Cerebellar nuclear complex (tissue), 1 donor: ENCODE data around the gene MYLK3.

Experiments
- DNase-seq, 2 experiments: peaks; one replicate each; lab custom pipeline; 2025; lab: John Stamatoyannopoulos, UW

Gene MYLK3

DNA sequence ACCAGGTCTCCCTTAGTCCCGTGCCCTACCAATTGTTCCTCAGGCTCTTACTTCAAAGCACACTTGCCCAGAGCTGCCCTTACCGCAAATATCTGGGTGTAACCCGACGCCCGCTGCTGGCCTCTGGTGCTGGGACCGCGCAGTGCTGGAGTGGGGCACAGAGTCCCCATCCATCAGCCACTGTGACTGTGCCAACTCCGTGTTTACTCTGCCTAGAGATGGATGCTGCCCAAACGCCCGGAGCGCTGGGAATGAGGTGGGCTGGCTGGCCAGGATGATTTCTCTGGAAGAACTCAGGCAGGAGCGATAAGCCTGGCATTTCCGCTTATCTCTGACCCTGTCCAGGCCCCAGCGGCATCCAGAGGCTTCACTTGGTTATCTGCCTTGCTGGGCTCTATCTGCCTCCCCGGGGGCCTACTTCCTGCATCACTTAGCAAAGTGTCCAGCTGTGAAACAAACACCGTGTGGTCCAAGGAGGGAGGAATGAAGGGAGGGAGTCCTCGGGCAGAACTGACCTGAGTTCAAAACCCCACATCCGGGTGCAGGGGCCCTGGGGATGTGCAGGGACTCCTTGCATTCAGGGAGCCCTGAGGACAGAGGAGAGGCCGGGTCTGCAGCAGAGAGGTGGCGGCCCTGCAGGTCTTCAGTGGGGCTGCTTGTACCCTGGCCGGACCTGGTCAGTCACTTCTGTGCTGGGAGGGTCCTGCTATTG is 9.4 kb upstream of the MYLK3 start:
- DNase-seq = no peak

DNA sequence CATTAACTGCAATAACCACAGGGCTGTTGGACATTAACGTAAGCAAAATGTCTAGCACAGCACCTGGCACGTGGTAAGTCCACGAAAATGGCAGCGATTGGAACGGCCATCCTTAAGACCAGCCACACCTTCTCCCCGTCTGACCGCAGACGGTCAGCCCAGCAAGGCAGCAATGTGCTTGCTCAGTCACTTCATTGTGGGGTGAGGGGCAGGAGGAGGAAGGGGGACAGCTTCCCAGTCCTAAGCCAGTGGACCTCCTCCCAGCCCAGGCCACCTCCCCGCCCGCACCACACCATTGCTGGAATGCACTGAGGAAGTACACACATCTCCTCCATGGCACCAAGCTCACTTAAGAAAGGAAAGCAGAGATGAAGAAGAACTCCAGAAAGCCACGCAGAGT is 8.6 kb upstream of the MYLK3 start:
- DNase-seq = no peak

DNA sequence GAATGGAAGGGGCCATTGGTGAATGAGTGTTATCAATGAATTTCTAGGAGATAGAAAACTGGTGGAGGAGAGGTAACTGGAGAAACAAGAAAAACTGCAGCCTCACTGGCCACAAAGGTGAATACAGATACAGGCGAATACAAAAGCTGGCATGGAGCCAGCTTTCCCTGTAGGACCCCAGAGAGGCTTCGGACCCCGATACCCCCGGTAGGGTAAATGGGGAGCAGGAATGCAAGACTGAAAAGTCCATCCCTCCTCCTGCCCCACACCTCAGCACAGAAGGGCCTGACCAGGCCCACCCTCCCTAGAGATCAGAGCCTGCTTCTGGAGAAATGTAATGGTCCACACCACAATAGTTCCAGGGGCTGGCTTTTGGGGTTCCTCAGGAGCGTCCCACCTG is 4.9 kb upstream of the MYLK3 start:
- DNase-seq = no peak

DNA sequence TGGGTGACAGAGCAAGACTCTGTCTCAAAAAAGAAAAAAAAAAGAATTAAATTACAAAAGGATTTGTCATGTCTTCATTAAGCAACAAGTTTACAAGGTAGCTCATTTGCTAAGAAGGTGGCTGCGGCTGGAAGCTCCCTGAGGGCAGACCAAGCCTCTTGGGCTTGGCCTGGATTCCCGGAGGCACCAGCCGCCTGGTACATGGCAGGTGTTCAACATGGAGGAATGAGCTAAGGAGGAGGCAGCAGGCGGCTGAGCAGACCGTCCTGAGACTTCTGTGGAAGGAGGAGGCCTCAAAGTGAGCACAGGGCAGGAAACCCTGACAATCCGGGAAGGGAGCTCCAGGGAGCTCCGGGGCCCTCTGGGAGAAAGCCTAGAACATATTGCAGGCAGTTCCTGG is 3.2 kb upstream of the MYLK3 start:
- no peak for DNase-seq

DNA sequence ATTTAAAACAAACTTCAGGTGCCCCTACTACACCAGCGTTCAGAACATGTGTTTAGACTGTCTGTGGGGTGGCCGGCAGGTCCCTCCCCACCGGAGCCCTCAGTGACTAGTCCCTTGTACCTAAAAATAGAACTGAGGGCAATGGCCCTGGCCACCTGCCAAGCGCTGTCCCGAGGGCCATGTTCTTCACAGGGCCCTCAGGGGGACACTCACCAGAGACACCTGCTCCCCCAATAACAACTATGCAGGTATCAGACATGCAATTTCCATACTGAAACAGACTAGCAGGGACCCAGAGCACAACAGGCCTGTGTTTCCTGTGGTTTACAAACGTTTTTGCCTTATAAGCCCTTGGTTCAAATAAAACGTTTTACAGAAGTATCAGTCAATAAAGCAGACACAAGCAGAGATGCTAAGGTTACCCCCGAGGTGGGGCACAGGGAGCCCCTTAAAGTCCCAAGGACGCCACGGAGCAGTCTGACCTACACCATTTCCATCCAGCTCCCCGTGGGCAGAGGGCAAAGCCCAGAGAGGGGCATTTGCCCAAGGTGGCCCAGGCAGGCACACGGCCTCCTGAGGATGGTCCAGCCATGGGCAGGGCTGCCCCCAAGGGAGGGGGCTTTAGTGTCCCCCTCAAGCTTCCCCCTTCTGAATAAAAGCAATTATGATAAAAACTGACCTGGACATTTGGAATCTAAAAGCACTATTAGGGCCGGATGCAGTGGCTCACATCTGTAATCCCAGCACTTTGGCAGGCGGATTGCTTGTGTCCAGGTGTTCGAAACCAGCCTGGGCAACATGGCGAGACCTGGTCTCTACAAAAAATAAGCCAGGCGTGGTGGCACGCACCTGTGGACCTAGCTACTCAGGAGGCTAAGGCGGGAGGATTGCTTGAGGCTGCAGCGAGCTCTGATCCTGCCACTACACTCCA is 896 bp upstream of the MYLK3 start:
- no peak for DNase-seq

DNA sequence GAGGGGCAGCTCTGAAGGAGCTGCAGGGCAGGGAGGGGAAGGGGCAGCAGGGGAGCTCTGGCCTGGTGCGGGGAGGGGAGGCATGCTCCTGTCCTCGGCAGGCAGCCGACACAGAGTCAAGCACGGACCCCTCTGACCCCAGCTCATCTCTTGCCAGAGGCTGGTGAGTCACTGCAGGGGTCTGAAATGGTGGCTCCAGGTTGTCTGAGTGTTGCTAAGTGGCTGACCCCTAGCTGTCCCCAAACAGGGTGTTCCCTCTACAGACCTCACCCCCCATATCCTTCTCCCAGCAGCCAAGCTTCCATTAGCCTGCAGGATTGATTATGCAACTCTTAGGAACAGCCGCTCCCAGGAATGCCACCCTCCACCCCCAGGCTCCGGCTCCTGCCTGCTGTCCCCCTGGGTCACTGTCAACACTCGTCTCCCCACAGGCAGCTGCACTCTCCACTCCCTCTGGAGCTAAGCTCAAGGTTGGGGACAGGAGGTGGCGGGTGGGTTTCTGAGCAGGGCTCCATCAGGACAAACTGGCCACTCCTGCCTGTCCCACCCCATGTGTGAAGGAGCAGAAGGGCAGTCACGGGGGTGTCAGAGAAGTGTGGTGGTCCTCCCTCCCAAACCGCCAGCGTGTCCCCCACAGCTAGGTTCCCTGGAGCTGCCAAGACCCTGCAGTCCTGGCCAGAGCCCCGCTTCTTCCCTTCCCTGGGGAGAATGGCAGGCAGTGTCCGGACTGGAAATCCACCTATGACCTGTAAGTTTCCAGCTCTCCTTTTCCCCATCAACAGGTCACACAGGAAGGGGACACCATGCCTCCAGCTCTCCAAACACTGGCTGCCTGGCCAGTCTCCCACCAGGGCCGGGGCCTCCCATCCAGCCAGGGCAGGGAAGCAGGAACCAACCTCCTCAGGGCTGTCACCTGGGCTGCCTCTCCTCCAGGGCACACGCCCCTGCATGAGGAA is 1.0 kb downstream of the MYLK3 start:
- DNase-seq = no peak

DNA sequence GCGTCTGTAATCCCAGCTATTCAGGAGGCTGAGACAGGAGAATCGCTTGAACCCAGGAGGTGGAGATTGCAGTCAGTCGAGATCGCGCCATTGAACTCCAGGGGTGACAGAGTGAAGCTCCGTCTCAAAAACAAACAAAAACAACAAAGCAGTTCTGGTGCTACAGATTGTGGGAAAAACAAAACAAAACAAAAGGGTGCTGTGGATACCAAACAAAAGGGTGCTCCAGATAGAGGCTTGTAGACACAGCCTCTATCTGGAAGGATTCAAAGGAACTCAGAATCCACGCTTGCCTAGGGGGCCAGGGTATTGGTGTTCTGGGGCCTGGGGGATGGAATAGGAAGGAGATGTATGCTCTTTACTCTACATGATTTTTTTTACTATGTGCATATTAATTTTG is 2.5 kb downstream of the MYLK3 start:
- no peak for DNase-seq

DNA sequence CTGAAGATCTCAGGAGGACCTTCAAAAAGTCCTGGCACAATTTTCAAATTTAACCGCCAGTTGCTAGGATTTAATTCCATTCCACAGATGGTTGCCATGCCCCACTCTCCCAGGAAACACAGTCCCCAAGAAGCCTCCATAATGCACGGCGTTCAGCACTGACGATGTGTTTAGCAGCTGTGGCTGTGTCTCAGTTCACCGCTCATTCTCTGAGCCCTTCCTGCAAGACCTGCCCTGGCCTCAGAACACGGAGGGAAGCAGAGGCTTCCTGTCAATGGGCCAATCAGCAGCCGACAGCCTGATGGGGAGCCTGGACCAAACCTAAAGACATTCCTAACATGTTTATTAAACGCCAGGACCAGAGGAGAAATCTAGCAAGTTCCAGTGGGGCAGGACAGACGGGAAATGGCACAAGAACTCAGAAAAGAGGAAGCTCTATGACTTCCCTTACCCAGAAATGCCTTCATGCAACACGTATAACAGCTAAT is 4.9 kb downstream of the MYLK3 start:
- DNase-seq = no peak

DNA sequence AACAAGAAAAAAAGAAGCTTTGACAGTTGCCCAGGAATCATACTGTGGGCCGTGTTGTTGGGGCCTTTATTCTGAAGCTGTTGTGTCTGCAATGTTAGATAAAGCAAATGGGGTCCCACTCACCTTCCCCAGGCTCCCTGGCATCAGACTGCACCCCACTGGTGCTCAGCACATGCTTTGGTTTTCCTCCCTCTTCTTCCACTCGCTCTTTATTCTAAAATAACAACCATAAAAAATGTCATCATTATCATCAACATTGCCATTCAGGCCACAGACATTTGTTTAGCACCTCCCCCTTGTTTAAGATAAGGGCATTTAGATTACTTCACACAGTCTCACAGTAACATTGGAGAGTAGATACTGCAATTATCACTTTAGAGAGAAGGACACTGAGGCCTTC is 8.2 kb downstream of the MYLK3 start:
- no peak for DNase-seq

DNA sequence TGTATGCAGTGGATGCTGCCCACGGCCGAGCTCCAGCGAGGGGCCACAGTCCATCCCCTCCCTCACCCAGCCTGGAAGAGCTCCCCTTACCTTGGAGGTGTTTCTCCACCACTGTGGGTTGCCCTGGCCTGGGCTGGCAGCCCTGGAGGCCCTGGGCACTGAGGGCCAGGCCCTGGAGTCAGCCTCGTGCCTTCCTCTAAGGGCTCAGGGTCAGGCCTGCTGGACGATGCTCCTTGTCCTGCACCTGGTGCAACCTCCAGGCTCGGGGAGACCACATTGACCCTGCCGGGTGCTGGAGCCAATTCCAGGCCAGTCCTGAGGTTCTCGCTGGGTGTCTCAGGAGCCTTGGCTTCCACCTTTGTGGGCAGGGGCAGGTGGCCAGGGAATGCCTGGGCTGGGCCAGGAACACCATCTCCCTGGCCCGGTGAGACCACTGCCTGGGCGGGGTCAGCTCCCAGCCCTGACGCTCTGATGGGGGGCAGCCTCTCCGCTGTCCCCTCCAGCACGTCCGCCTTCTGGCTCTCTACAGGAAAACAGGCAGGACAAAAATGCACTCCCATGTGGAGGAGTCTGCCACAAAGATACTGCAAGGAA is 10.4 kb downstream of the MYLK3 start:
- no peak for DNase-seq

DNA sequence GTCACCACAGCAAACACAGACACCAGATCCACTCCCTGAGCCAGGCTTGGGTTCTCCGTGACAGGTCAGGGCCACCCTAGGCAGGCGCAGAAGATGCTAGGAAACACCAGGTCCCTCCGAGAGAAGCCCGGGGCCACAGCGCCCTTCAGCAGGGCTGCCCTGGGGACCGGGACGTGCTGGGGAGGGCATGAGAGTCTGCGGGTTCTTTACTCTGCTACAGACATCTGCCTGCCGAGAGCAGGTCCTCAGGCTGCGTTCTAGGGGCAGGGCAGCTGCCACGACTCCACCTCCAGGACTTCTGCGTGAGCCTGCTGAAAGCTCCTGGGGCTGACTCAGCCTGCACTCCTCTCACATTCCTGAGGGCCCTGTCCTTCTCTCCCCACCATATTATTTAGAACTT is 11.4 kb downstream of the MYLK3 start:
- DNase-seq = no peak

DNA sequence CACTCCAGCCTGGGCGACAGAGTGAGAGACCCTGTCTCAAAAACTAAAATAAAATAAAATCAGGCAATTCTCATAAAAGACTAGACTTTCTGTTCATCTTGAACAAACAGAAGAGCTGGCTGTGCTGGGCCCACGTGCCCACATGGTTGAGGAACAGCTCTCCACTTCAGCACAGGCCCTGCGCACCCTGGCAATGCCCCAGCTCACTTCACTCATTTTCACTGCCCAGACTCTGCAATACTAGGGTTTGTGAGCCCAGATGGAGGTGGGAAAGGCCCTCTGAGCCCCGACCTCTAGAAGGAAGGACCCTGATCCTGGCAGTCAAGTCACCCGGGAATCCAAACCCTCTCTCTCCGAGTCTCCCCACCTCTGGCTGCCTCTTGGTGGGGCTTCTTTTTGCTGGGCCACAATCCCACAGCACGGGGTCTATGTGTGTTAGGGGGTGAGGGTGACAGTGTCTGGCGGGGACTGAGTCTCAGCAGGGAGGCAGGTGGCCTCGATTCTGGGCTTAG is 14.8 kb downstream of the MYLK3 start:
- no peak for DNase-seq

DNA sequence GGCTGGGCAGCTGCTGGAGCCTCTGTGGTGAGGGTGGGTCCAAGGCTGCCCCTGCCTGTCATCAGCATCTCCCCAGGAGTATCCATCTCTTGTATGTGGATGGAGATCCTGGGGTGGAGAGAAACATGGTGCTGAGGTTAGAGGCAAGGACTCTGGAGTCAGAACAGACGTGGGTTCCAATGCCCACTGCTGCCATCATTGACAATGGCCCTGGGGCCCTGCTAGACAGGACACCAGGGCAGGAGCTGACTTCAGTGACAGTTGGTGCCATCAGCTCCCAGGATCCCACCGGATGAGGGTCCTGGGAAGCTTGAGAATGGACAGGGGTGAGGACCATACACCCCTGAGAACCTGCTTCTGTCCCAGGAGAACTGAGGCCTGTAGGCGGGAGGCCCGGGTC is 15.6 kb downstream of the MYLK3 start:
- DNase-seq = no peak

DNA sequence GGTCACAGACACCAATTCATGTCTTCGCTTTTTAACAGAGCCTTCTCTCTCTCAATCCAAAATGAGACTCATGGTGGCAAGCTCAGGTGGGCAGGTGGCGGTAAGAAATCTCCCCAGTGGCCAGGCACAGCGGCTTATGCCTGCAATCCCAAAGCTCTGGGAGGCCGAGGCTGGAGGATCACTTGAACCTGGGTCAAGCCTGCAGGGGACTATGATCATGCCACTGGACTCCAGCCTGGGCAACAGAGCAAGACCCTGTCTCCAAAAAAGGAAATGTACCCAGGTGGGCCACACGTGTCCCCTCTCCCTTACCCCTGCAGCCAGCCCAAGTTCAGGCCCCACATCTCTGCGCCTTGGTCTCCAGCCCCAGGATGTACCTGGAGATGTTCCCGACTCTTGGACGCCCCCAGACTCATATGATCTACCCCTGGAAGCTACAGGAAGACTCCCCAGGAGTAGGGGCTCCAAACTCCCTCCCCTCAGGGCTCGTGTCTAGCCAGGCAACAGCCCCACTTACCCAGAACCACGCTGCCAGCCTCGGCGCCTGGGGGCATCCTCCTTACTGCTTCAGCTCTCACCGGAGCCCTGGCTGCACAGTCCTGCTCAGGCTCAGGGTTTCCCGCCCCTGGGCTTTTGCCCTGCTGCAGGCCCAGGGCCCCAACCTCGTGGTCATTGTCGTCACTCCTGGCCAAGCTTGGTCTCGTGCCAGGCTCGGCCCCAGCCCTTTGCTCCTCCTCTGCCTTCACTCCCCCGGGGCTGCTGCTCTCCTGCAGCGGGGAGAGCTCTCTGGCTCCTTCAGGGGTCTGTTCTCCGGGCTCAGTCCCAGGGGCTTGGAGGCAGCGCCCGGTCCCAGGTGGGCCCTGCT is 16.2 kb downstream of the MYLK3 start:
- no peak for DNase-seq

DNA sequence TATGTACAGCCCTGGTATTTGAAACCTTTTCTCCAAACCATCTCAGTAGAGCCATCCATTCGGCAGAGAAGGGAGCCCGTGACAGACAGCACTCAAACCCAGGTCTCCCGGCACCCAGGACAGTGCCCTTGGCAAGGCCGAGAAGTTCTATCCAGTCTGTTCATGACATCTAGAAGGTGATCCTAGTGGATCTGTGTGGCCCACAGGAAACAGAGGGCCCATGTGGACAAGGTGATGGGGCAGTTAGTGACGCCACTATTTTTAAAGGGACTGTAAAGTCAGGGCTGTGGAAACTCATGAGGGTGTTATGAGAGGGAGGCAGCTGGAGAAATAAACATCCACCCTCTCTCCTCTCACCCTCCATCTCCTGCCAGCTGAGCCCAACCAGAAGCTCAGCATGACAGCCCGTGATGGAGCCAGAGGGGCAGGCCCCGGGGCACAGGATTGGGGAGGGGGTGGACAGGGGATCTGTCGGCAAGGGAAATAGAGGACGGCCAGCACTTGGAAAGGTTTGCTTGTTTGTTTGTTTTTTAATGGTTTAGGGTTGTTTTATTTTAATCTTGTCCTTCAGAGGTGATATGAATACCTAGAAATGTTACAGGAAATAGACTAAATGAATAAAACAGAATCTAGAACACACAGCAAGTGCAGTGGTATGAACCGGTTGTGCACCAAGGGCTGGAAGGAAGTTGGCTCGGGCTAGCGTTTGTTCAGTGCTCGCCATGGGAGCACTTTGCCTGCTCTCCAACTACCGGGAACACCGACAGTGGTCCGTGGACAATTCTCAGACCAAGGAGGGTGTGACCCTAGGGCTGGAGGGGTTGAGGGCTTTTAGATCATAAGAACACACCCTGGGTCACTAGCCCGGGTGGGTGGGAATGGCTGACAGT is 17.1 kb downstream of the MYLK3 start:
- DNase-seq = no peak

DNA sequence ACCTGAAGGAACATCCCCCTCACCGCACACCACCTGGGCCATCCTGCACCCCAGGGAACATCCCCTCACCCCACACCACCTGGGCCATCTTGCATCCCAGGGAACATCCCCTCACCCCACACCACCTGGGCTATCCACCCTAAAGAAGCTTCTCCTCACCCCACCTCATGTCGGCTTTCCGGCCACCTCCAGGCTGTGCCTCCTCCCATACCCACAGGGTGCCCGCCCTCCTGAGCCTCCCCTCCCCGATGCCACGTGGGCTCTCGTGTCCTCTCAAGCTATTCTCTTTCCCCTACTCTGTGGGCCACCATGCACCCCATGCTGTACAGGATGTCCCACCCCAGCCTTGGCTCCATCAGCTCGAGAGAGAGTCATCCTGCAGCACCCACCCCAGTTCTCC is 18.0 kb downstream of the MYLK3 start:
- no peak for DNase-seq

DNA sequence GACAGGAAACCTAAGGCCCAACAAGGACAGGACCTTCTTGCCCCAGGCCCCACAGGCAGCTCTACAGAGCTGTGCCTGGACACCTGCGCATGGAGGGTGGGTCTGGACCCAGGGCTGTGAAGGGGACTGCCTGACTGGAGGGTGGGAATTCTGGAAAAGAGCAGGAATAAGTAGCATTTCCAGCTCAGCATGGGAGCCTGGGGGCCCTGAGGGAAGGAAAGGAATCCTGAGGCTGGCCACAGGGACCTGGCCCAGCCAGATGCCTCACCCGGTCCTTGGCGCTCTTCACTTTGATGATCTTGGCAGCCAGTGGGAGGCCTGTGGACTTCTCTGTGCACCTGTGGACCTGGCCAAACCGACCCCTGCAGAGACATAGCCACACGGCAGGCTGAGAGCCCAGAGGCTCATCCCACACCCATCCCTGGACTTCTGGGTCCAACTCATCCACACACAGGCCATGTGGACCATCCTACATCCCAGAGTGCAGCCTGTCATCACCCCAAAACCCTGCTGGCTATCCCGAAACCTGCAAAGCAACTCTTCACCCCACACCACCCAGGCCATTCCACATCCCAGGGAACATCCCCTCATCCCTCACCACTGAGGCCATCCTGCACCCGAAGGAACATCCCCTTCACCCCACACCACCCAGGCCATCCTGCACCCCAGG is 18.7 kb downstream of the MYLK3 start:
- DNase-seq = no peak

DNA sequence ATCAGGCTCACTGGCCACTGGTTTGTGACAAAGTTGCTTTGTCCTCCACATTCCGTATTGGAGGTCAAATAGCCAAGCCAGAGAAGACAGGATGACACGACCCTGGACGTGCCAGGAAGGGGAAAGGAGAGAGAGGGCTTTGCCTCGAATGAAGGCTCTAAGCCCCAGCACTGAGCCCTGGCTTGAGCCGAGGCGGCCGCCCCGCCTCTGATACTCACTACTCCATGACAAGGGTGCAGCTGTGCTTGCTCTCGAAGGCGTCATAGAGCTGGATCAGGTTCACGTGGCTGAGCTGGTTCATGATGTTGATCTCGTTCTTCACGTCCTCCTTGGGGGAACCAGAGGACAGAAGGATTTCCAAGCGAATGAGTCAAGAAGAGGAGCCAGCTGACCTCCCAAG is 19.3 kb downstream of the MYLK3 start:
- DNase-seq = no peak

DNA sequence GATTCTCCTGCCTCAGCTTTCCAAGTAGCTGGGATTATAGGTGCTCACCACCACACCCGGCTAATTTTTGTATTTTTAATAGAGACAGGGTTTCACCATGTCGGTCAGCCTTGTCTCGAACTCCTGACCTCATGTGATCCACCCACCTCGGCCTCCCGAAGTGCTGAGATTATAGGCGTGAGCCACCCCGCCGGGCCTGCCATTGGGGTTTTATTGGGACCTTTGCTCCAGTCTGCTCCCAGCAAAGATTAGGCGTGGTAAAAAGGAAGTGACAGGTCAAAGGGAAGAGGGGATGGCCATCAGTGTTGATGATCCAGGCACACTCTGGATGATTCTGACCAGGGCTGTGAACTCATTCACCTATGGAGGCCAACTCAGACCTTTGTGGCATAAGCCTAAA is 20.5 kb downstream of the MYLK3 start:
- no peak for DNase-seq
